HCT116 (cell line): ENCODE measurements around the gene FRAS1. TPM values are rescaled to one million over a fixed set of nuclear protein-coding genes. Genes with fewer than 3 reads are reported as not detected.

Source experiments
- ATAC-seq: fragments of 200-7000 bp; cut with Tn5 transposase; 2 replicates; pipeline ENCODE4 v1.9.1; 2020; ENCODE audit warnings: mild to moderate bottlenecking, moderate library complexity
- BruUV-seq: library from RNA; stranded (reverse); fragments of 400-500 nt; replicated peaks from 2 replicates; lab custom pipeline; 2021; lab: Mats Ljungman, UMichigan
- CTCF ChIA-PET: fragments of 300-600 bp; sonication (Branson Sonifier 250); formaldehyde crosslinking; loops from one replicate; lab custom pipeline; 2021; ENCODE audit warnings: antibody characterized with exemption; lab: Charles Lee
- POLR2A ChIA-PET: fragments of 300-600, 350-600 bp; sonication (Branson Sonifier 250); formaldehyde crosslinking; loops from one replicate; lab custom pipeline; 2021; ENCODE audit warnings: antibody characterized with exemption; lab: Charles Lee
- RAD21 ChIA-PET, 2 experiments: fragments of 300-600 bp; sonication (Branson Sonifier 250); formaldehyde crosslinking; loops; one replicate each; lab custom pipeline; 2023; ENCODE audit warnings: low total read pairs in 2 of 2; ENCODE audit not compliant: uncharacterized antibody in 2 of 2, unreplicated experiment in 2 of 2, low non-redundant PET in 1 of 2; lab: Charles Lee
- DNase-seq: peaks from one replicate; pipeline ENCODE4 v3.0.0-alpha.2; 2010; ENCODE audit warnings: low read depth, low spot score
- H2AFZ ChIP-seq: fragments of 200-600 bp; shearing (Covaris generic), sonication (generic); 2 replicates; pipeline ENCODE4 v1.6.1; 2017; ENCODE audit warnings: low read depth, mixed run types, mixed read lengths, antibody characterized with exemption, low read length; ENCODE audit not compliant: poor library complexity, severe bottlenecking
- H3K27ac ChIP-seq: 2 replicates; pipeline ENCODE4 v1.5.1; 2012; ENCODE audit warnings: low read depth, low read length
- H3K27me3 ChIP-seq: fragments of 200-600 bp; sonication (generic); 2 replicates; pipeline ENCODE4 v1.6.1; 2016; ENCODE audit warnings: mixed run types, low read length, mixed read lengths; ENCODE audit not compliant: insufficient read depth
- H3K36me3 ChIP-seq, 2 experiments: fragments of 200-500 bp in 1 of 2; fragments of 200-600 bp in 1 of 2; sonication (Bioruptor generic) in 1 of 2; sonication (generic) in 1 of 2; 2 replicates each; pipeline versions ENCODE4 v1.5.1 to v1.6.1; 2014 to 2016; ENCODE audit warnings: low read length in 2 of 2, inconsistent platforms in 1 of 2, mixed read lengths in 1 of 2, mixed run types in 1 of 2; ENCODE audit not compliant: insufficient read depth in 2 of 2, control insufficient read depth in 1 of 2
- H3K4me1 ChIP-seq, 2 experiments: fragments of 200-600 bp in 1 of 2; sonication (generic) in 1 of 2; 2 replicates each; pipeline versions ENCODE4 v1.5.1 to v1.6.1; 2012 to 2017; ENCODE audit warnings: low read length in 2 of 2, inconsistent platforms in 1 of 2, mild to moderate bottlenecking in 1 of 2, mixed read lengths in 1 of 2, mixed run types in 1 of 2, moderate library complexity in 1 of 2; ENCODE audit not compliant: insufficient read depth in 2 of 2, control insufficient read depth in 1 of 2
- H3K4me2 ChIP-seq: fragments of 200-600 bp; sonication (generic); 2 replicates; pipeline ENCODE4 v1.6.1; 2017; ENCODE audit warnings: mixed run types, low read length, mixed read lengths
- H3K4me3 ChIP-seq, 2 experiments: fragments of 200-600 bp in 1 of 2; sonication (generic) in 1 of 2; replicated peaks in 1 of 2; 2 replicates each; pipeline ENCODE4 v1.5.1; 2011 to 2016; ENCODE audit warnings: low read length in 2 of 2, control low read depth in 1 of 2, low read depth in 1 of 2, mild to moderate bottlenecking in 1 of 2, mixed read lengths in 1 of 2, mixed run types in 1 of 2
- H3K79me2 ChIP-seq: fragments of 200-600 bp; sonication (generic); 2 replicates; pipeline ENCODE4 v1.6.1; 2017; ENCODE audit warnings: mild to moderate bottlenecking, mixed run types, low read length, moderate library complexity, mixed read lengths; ENCODE audit not compliant: insufficient read depth
- H3K9ac ChIP-seq: fragments of 200-600 bp; sonication (generic); 2 replicates; pipeline ENCODE4 v1.6.1; 2016; ENCODE audit warnings: low read length, mixed read lengths
- H3K9me2 ChIP-seq: fragments of 200-600 bp; sonication (generic), shearing (Covaris generic); 2 replicates; pipeline ENCODE4 v1.6.1; 2017; ENCODE audit warnings: mixed run types, mild to moderate bottlenecking, moderate library complexity; ENCODE audit not compliant: insufficient read depth
- H3K9me3 ChIP-seq, 2 experiments: fragments of 200-500 bp in 1 of 2; fragments of 200-600 bp in 1 of 2; sonication (Bioruptor generic) in 1 of 2; sonication (generic) in 1 of 2; 2 replicates each; pipeline ENCODE4 v1.6.1; 2014 to 2017; ENCODE audit warnings: low read length in 2 of 2, mixed read lengths in 2 of 2, inconsistent platforms in 1 of 2, low read depth in 1 of 2, mild to moderate bottlenecking in 1 of 2, mixed run types in 1 of 2, moderate library complexity in 1 of 2; ENCODE audit not compliant: control insufficient read depth in 1 of 2, insufficient read depth in 1 of 2
- H4K20me1 ChIP-seq: fragments of 200-600 bp; sonication (generic), shearing (Covaris generic); 2 replicates; pipeline ENCODE4 v1.6.1; 2017; ENCODE audit warnings: mixed run types, mild to moderate bottlenecking, moderate library complexity; ENCODE audit not compliant: insufficient read depth
- CBX3 ChIP-seq: IDR thresholded peaks from 2 replicates; pipeline ENCODE4 v1.6.1; 2012; ENCODE audit warnings: low read depth
- CEBPB ChIP-seq: IDR thresholded peaks from 2 replicates; pipeline ENCODE4 v1.6.1; 2012; ENCODE audit warnings: low read depth
- CTCF ChIP-seq, 3 experiments: fragments of 200-600 bp in 1 of 3; sonication (generic) in 1 of 3; IDR thresholded peaks in 2 of 3; conservative IDR thresholded peaks in 1 of 3; 2 replicates each; pipeline ENCODE4 v1.5.1; 2012 to 2017; ENCODE audit warnings: low read depth in 2 of 3, low read length in 2 of 3, antibody characterized with exemption in 1 of 3, borderline replicate concordance in 1 of 3, control low read depth in 1 of 3, mild to moderate bottlenecking in 1 of 3, mixed read lengths in 1 of 3, mixed run types in 1 of 3, moderate library complexity in 1 of 3; ENCODE audit not compliant: insufficient read depth in 1 of 3
- EZH2 ChIP-seq: fragments of 200-600 bp; sonication (generic); IDR thresholded peaks from 2 replicates; pipeline ENCODE4 v1.6.1; 2017; ENCODE audit warnings: antibody characterized with exemption, mixed run types
- EZH2phosphoT487 ChIP-seq: fragments of 200-600 bp; IDR thresholded peaks from 2 replicates; pipeline ENCODE4 v1.6.1; 2018; ENCODE audit warnings: antibody characterized with exemption, borderline replicate concordance
- JUND ChIP-seq: IDR thresholded peaks from 2 replicates; pipeline ENCODE4 v1.6.1; 2012
- MAX ChIP-seq: IDR thresholded peaks from 2 replicates; pipeline ENCODE4 v1.6.1; 2012
- POLR2A ChIP-seq: IDR thresholded peaks from 2 replicates; pipeline ENCODE4 v1.7.0; 2011; ENCODE audit warnings: borderline replicate concordance; ENCODE audit not compliant: insufficient read depth, insufficient read length; ENCODE audit errors: extremely low read depth
- REST ChIP-seq: IDR thresholded peaks from 2 replicates; pipeline ENCODE4 v1.6.1; 2012; ENCODE audit warnings: low read depth
- SIN3A ChIP-seq: IDR thresholded peaks from 2 replicates; pipeline ENCODE4 v1.6.1; 2012; ENCODE audit warnings: low read depth
- SP1 ChIP-seq: IDR thresholded peaks from 2 replicates; pipeline ENCODE4 v1.6.1; 2012; ENCODE audit warnings: low read depth
- intact Hi-C: fragments of 100-400 bp; cut with micrococcal nuclease; formaldehyde crosslinking; loops from 2 replicates; pipeline ENCODE4 v1.10.0; 2022
- total RNA-seq: library from RNA; stranded (reverse); gene quantifications from one replicate; pipeline ENCODE4 v1.2.1, GENCODE V29; 2021; ENCODE audit not compliant: unreplicated experiment

Gene FRAS1
- total RNA-seq, 1 experiment from 2014 or later = 33.5 TPM

GRCh38 chr4:78292856-78293255, 235.7 kb downstream of the FRAS1 start:
- no peak for DNase-seq
- Histone ChIP-seq H3K79me2 (no peaks in the 10 kb centered on the region), H4K20me1 (no peaks in the 10 kb centered on the region), H3K9me3 (no peaks in the 10 kb centered on the region), H3K9me2 (no peaks in the 10 kb centered on the region), H3K27ac (no peak overlapping the region), H3K27me3 (no peaks in the 10 kb centered on the region), H3K4me3 (no peak overlapping the region), H3K4me1 (peaks cover 2 to 13% of the 10 kb centered on the region in 2 experiments; a peak in 3 of 4 replicates)
- intact Hi-C loops = no loop called here
- RAD21 ChIA-PET = no interaction called here
- CTCF ChIA-PET = no interaction called here
- TF ChIP-seq SIN3A = no peak
- no peak for TF ChIP-seq JUND
- TF ChIP-seq EZH2 = no peak
- TF ChIP-seq EZH2phosphoT487 = no peak
- TF ChIP-seq CTCF (IDR thresholded peaks at IDR 0.05 in 2 of 3, conservative IDR thresholded peaks at IDR 0.05 in 1 of 3; ENCODE audit: borderline replicate concordance in 1 of 3, insufficient read depth in 1 of 3, low read depth in 2 of 3, low read length in 2 of 3) = no peak
- no peak for TF ChIP-seq SP1
- TF ChIP-seq CBX3 = no peak
- TF ChIP-seq POLR2A = no peak
- TF ChIP-seq REST = no peak
- TF ChIP-seq MAX = no peak
- no peak for TF ChIP-seq CEBPB
- TF ChIP-seq, all 23 proteins: peak for 0
- BruUV-seq = no TSS peak
- no peak for ATAC-seq
- Histone ChIP-seq H3K4me2 (no peak overlapping the region), H2AFZ (no peak overlapping the region), H3K9ac (no peak overlapping the region), H3K36me3 (no peaks in the 10 kb centered on the region)
- POLR2A ChIA-PET = no interaction called here
